NB4 (cell line): ENCODE measurements around the gene SMC1B.

Experiments
- MYC ChIP-seq: IDR thresholded peaks from 2 replicates; pipeline ENCODE4 v1.6.1; 2011; ENCODE audit warnings: low read depth, low read length
- POLR2A ChIP-seq: IDR thresholded peaks from 2 replicates; pipeline ENCODE4 v1.6.1; 2011; ENCODE audit warnings: mild to moderate bottlenecking; ENCODE audit not compliant: insufficient read length; ENCODE audit errors: extremely low read depth
- TF ChIP-seq, protein P1 (sequence below): IDR thresholded peaks from one replicate; pipeline ENCODE4 v1.5.1; 2012; ENCODE audit warnings: low read depth, low read length
- TF ChIP-seq, protein P2 (sequence below): IDR thresholded peaks from 2 replicates; pipeline ENCODE4 v1.6.1; 2011; ENCODE audit warnings: low read depth, low read length

DNA sequence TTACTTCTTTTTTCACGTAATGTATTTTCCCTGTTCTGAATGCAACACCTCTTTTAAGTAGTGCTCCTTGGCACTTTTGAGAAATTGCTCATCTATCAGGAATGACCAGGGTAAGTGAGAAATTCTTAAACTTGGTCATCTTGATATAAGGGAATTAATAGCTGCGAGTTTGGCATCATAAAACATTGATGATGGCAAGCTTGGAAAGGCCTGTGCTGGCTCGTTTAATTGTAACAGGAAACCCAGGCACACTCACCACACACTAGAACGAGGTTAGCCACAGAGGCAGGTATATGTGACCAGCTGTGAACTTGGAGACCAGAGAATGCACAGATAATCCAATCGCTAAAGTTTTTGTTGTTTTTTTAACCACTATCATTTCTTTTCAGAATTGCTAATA is 79.3 kb downstream of the SMC1B start:
- TF ChIP-seq, protein P1, sequence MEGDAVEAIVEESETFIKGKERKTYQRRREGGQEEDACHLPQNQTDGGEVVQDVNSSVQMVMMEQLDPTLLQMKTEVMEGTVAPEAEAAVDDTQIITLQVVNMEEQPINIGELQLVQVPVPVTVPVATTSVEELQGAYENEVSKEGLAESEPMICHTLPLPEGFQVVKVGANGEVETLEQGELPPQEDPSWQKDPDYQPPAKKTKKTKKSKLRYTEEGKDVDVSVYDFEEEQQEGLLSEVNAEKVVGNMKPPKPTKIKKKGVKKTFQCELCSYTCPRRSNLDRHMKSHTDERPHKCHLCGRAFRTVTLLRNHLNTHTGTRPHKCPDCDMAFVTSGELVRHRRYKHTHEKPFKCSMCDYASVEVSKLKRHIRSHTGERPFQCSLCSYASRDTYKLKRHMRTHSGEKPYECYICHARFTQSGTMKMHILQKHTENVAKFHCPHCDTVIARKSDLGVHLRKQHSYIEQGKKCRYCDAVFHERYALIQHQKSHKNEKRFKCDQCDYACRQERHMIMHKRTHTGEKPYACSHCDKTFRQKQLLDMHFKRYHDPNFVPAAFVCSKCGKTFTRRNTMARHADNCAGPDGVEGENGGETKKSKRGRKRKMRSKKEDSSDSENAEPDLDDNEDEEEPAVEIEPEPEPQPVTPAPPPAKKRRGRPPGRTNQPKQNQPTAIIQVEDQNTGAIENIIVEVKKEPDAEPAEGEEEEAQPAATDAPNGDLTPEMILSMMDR = no peak
- no peak for TF ChIP-seq MYC
- TF ChIP-seq POLR2A = no peak
- TF ChIP-seq, protein P2, sequence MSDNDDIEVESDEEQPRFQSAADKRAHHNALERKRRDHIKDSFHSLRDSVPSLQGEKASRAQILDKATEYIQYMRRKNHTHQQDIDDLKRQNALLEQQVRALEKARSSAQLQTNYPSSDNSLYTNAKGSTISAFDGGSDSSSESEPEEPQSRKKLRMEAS = no peak
